HTERT RPE-1 (cell line): ENCODE data around the gene MAP4K3.

Source experiments
- in situ Hi-C: fragments of 300-500 bp; cut with MboI; formaldehyde crosslinking; loops from 4 replicates; pipeline ENCODE4 v1.14.3; 2020; ENCODE audit warnings: low sequenced_read_pairs

MAP4K3 gene

DNA sequence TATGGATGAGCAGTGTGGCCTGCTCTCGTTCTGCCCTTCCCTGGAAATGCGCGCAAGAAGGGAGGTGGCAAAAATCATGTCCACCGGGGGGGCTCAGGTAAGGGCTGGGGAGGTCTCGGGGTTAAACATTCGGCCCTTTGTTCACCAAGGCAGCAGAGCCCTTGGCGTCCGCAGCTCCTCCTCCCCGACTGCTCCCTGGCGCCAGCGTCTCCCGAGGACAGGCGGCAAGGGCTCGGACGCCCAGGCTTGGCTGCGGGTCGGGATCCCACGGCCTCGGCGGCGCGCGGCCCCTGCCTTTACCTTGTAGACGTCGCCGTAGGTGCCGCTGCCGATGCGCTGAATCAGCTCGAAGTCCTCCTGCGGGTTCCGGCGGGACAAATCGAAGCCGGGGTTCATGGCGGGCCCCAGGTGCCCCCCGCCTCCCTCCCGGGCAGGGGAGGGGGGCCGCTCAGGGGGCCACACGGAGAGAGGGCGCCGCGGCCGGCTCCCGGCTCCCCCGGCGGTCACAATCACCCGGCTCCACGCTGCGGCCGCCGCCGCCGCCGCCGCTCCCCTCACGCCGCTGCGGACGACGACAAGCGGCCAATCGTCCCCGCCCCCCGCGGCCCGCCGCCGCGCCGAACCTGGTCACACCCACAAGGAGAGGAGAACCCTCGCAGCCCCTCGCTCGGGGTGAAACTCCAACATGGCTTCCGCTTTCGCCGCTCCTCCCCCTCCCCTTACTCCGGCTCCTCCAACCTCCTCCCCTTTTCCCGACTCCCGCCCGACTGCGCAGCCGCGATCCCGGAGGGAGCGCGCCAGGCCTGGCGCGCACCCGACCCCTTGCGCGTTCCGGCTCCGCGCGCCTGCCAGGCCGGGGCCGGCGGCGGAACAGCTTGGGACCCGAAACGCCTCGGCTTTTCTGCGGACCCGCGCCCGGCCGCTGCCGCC is at the start of gene MAP4K3:
MAP4K3 (minus strand) TSS at position 694 of the 930 bp plus-strand sequence; CDS start at position 396, 298 bp downstream.
- in situ Hi-C loops: no loop called here

DNA sequence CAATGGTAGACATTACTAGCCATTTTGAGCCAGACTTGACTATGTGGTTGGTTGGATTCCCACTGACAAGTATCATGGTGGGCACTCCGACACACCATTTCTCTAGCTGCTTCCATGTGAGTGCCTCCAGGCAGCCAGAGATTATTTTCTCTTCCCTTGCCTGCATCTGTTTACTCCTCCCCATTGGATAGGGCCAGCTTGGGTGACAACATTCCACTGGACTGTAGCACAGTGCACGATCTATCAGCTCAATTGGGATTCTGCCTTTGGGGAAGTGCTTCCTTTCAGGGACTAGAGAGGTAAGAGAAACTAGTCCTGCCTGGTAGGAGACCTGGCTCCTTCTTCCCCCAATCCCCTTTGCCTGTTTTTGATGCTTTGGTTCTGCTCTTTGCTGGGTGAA is 49.0 kb upstream of the MAP4K3 start:
- in situ Hi-C loops: no loop called here

DNA sequence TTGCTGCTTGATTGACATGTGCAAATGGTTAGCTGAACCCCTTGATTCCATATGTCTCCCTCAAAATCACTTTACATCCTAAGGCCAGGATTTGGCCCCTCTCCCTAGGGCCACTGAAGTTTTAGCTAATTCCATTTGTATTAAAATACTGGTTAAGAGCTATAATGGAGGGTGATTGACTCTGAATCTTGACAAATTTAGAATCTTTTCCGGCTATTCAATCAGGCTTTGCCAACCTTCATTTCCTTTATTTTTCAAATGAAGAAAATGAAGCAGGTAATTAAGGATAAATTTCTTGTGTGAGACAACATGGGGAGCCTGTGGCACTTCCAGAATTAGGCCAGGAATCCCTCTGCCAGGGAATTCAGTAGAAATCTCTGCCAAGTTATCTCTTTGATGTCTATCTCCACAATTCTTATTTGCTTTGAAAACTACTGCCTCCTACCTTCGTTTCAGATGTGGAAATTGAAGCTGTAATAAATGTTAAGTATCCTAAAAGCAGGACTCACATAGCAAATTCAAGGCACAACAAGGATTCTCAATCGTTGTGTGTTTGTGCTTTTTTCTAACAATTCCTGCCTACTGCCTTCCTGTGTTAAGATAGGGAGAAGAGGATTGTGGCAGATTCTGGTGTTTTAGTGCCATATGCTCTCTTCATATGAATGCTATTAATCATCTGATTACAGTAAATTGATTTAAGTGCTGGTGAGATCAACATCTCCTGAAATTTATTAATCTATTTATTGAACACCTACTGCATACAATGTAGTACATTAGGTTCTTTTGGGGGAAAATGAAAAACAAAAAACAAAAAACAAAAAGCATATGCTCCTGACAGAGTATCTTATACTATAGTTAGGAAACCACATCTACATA is 47.8 kb upstream of the MAP4K3 start:
- in situ Hi-C loops: no loop called here

DNA sequence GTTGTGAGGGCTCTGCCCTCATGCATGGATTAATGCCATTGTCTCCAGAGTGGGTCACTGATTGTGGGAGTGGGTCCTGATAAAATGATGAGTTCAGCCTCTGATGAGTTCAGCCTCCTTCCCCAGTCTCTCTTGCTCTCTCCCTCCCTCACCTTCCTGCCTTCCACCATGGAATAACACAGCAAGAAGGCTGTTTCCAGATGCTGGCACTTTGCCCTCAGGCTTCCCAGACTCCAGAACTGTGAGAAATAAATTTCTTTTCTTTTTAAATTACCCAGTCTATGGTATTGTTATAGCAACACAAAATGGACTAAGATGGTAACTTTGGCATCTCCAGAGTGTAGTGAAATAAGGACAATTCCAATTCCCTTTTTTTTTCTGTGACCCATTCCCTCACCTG is 47.1 kb upstream of the MAP4K3 start:
- in situ Hi-C loops: no loop called here

DNA sequence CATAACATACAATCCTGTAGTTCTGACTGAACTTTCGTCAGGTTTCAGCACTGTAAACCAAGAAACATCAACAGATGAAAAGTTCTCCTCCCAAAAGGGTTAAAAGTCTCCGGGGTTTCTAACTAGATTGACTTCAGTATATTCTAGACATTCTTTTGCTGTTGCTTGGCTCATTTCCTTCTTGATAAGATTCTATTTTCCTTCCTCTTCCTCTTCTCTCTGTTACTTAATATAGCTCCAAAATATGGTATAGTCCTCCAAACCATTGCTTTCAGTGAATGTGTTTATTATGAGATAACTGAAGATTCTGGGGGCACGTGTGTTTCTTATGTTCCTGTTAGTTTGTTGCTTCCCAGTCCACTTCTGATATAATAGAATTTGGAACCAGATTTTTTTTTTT is 46.4 kb upstream of the MAP4K3 start:
- in situ Hi-C loops: no loop called here

DNA sequence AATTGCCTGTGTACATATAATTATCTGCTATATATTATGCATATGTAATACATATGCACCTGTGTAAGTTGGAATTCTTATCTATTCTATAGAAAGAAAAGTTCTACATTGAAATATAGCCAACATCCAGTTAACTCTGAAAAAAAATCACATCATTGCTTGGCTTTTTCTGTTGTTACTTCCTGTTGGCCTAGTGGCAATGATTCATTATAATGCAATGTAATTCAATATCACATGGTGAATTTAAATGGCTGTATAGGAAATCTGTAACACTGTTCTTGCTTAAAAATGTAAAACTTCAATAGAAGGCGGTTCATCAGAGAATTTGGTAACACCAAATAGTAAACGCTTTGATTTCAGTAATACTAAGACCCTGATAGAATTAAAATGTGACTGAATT is 44.5 kb upstream of the MAP4K3 start:
- in situ Hi-C loops: no loop called here

DNA sequence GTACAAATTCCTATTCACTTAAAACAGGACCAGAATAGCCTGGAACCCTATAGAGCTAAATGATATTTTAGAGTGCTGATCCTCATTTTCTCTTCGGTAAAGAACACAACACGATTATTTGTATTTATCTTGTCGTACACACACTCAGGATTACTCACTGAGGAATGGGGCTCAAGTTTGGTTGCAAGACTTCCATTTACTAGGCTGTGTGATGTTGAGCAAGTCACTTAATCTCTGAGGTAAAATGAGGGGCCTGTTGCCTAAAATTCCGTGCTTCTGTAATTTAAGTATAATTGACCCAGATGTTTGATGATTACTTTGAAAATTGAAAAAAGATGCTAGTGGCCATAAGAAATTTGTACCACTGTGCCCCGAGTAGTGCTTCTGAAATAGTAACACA is 42.6 kb upstream of the MAP4K3 start:
- in situ Hi-C loops: no loop called here

DNA sequence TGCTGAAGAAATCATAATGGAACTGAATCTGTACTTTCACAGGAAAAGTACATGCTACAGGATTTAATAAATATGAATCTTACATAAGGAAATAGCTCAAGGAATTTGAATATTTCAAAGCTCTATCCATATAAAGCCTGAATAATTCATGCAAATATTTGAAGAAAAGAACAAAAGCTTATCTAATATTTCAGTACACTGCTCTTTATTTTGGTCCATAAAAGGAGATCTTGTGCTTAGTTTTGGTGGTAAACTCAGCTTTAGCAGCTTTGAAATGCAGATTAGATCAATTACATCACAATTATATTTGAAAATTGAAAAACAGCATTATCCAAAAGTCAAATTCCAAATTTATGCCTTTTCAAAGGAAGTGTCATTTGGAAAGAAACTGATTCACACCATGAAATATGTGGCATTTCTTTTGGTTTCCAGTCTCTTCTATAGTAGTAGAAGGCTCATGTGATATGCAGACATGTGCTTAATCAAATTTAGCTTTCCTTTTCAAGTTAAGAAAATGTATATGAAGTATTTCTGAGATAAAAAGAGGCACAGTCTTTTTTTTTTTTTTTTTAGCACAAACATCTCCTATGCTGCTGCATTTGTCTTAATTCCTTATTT is 42.1 kb upstream of the MAP4K3 start:
- in situ Hi-C loops: no loop called here

DNA sequence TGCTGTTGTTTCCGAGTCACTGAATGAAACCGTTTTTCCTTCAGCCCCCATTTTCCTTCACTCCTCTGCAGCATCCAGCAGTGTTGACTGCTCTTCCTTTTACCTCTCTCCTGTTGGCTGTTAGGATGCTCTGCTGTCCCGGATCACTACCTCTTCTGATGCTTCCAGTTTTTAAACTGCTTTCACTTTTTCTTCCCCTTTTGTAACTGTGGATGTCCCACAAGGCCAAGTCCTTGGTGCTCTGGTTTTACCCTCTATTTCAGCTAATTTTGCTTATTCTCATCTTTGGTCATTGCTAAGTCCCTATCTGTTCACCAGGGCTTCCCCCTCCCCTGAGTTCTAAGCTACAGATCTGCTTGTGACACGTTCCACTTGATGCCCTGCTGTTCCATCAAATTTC is 39.4 kb upstream of the MAP4K3 start:
- in situ Hi-C loops: no loop called here

DNA sequence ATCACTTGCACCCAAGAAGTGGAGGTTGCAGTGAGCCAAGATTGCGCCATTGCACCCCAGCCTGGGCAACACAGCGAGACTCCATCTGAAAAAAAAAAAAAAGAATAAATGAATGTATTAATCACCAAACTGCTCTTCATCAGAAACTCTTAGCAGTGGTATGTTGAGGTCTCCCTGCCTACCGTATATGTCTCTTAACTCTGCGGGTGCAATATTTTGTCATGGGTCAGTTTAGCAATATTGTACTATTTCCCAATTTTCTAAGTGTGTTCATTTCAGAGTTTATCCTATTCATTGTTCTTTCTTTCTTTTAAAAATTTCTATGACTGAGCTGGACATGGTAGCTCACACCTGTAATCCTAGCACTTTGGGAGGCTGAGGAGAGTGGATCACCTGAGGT is 37.9 kb upstream of the MAP4K3 start:
- in situ Hi-C loops: no loop called here

DNA sequence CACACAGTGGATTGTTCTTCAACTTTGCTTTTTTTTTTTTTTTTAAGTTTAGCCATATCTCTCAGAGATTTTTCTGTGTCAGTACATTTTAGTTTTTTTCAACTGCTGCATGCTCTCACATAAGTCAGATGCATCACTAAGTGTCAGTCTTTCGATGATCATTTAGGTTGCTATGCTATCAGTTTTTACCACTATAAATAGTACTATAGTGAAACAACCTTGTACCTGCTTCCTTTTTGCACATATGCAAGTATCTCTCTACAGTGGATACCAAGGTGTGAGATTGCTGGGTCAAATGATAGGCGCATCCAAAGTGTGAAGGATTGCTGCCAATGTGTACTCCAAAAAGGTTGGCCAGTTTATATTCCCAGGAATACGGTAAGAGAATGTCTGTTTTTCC is 33.5 kb upstream of the MAP4K3 start:
- in situ Hi-C loops: no loop called here

DNA sequence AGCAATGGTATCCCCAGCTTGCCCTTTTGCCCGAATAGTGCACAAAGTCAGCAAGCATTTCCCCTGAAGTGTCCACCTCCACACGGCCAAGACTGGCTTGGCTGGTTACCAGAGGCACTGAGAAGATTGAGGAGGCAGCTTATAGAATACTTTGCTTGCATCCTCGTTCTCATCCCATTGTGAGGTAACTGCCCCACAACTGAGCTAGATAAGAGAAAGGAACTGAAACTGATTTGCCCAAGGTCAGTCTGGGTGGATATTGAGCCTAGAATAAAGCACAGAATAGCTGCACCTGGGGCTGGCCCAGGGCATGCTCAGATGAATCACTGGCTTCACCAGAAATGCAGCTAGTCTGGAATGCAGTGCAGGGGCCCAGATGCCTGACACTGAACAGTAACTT is 32.7 kb upstream of the MAP4K3 start:
- in situ Hi-C loops: no loop called here

DNA sequence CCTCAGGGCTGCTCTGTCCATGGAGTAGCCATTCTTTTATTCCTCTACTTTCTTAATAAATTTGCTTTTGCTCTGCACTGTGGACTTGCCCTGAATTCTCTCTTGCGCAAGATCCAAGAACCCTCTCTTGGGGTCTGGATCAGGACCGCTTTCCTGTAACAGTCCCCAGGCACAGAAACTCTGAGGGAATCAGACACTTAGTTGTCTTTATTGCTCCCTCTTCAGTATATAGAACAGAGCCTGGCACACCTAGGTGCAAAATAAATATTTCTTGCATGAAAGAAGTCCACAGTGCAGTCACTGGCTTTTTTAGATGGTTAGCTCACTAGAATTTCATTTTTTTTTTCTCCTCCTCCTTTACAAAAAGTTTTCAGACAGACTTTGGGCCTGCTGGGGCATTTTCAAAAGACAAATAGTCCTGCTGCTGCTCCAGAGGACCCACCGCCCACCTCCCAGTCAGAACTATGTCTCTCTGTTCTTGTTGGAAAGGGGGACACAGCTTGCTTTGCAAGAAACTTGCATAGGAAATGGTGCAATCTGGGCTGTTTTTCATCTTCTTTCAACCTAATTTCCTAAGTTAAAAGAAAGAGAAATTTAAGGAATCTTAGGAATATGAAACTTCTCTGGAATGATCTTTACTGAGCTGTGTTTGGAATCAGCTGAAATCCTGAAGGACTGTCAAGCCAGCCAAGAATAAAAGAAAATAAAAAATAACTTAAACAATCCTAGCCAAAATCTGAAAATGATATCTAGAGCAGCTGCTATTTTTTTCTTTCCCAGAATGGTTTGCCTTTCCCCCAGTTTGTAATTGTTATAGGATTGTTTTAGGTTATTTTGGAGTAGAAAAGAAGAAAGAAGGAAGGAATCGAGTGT is 31.7 kb upstream of the MAP4K3 start:
- in situ Hi-C loops: no loop called here

DNA sequence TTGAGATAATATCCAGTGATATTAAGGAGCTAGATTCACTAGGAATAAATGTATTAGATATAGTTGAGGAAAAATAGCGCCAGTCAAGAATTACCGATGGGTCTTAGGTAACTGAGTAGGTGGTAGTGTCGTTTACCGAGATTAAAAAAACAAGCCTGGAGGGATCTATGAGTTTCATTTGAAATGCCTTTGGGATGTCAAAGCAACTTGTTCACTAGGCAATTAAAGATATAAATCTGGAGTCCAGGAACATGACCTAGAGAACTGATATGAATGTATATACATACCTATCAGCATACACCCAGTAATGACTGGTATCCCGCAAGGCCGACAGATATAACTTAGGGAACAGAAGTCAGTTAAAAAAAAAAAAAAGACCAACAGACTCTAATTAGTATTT is 29.2 kb upstream of the MAP4K3 start:
- in situ Hi-C loops: no loop called here

DNA sequence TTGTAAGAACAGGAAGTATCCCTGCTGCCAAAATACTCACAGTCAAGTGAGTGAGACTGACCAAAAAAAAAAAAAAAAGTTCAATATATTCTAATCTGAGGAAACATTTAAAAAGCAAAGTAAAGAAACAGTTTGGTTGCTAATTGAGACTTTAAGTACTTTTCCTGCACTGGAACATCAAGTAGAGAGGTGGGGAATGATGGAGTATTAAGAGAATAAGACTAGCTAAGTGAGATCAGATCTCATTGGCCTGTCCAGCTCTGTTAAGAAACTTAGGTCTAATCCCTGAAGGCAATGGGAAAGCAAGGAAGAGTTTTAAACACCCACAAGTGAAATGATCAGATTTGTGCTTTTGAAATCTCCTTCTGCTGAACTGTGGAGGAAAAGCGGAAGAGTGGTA is 27.8 kb upstream of the MAP4K3 start:
- in situ Hi-C loops: no loop called here

DNA sequence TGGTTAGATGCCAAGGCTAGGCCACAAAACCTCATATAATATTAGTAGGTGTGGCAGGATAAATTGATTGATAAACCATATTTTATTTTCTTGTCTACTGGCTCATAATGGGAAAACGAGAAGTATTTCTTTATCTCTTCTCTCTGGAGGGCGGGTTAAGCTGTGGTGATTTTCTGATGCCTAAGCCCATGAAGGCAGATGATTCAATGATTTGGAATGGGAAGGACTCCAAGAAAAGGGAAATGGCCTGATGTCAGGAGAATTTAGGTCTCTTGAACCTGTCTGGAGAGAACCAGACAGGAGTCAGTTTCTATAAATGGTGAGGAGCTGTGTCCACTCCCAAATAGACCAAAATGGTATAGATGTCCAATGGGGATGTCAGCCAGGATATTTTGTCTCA is 18.7 kb upstream of the MAP4K3 start:
- in situ Hi-C loops: no loop called here

DNA sequence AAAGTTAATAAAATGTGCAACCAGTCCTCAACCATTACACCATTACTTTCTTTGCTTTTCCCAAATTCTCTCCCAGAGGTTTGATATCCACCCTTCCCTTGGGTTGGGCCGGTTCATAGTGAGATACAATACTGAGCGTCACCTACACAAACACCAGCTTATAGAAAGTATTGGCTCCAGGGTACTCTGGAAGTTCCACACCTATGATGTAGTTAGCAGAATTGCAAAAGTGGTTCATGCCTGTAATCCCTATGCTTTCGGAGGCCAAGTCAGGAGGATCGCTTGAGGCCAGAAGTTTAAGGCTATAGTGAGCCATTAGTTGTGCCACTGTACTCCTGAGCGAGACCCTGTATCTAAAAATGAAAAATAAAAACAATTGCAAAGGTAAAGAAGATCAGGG is 15.3 kb upstream of the MAP4K3 start:
- in situ Hi-C loops: no loop called here

DNA sequence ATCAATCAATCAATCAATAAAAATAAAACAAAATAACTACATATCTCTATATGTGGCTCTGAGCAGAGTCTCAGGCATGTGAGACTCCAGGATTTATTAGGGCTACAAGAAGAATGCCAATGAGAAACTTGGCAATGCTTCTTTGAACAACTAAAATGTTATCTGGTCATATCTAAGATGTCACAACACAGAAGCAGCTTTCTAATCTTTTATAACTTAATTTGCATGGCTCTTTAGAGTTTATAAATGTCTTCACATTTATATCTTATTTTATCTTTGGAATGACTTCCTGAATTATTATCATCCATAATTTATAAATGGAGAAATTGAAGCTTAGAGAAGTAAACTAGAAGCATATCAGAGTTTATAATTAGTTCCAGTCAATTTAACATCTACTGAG is 14.9 kb upstream of the MAP4K3 start:
- in situ Hi-C loops: no loop called here

DNA sequence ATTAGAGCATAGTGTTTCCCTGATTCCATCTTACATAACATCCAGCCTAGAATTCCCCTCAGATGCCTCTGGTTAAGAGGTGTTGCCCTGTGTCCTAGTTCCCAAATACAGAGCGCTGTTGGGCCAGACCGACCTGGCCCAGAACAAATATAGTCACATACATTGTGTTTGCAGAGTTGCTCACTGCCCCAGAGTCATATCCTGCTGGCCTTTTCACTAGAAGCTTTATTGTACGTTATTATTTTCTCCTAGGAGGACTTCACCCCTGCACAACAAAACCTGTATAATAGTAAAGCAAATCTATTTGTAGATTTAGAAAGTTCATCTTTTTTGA is 11.1 kb upstream of the MAP4K3 start:
- in situ Hi-C loops: no loop called here

DNA sequence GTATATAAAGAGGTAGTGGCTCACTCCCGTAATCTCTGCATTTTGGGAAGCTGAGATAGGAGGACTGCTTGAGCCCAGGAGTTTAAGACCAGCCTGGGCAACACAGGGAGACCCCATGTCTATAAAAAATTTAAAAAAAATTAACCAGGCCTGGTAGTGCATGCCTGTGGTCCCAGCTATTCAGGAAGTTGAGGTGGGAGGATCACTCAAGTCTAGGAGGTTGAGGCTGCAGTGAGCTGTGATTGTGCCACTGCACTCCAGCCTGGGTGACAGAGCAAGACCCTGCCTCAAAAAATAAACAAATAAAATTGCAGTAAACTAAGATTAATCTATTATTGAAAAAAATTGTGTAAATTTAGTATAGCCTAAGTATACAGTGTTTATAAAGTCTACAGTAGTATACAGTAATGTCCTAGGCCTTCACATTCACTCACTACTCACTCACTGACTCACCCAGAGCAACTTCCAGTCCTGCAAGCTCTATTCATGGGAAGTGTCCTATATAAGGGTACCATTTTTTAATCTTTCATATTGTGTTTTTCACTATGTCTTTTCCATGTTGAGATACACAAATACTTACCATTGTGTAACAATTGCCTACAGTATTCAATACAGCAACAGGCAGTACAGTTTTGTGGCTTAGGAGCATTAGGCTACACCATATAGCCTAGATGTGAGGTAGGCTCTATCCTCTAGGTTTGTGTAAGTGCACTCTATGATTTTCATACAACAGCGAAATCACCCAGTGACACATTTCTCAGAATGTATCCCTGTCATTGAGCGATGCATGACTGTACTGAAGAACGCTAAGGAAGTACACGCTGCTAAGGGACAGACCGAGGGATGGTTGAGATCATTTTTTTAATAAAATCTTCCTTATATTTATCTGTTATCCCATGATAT is 10.4 kb upstream of the MAP4K3 start:
- in situ Hi-C loops: no loop called here
